GM23338 (cell line): ENCODE measurements around the gene COL4A3. TPM values are rescaled to one million over a fixed set of nuclear protein-coding genes. Genes with fewer than 3 reads are reported as not detected.

Experiments used
- ATAC-seq: fragments of 200-7000 bp; cut with Tn5 transposase; 3 replicates; pipeline ENCODE4 v1.9.1; 2020
- DNase-seq: peaks from one replicate; pipeline ENCODE4 v3.0.0-alpha.2; 2015; ENCODE audit warnings: low spot score
- H2AFZ ChIP-seq: fragments of 200-600 bp; sonication (generic); 2 replicates; pipeline ENCODE4 v1.8.0; 2016; ENCODE audit warnings: antibody characterized with exemption, mild to moderate bottlenecking, moderate library complexity
- H3F3A ChIP-seq: fragments of 200-600 bp; sonication (generic); replicated peaks from 2 replicates; pipeline ENCODE4 v1.8.0; 2017; ENCODE audit warnings: antibody characterized with exemption, mixed run types, low read depth
- H3K27ac ChIP-seq: fragments of 200-600 bp; sonication (generic); 2 replicates; pipeline ENCODE4 v1.6.1; 2016; ENCODE audit warnings: low read depth
- H3K27me3 ChIP-seq: fragments of 200-600 bp; sonication (generic); 2 replicates; pipeline ENCODE4 v1.8.0; 2016; ENCODE audit warnings: mild to moderate bottlenecking, mixed run types, moderate library complexity; ENCODE audit not compliant: insufficient read depth
- H3K36me3 ChIP-seq: fragments of 200-600 bp; sonication (generic); 2 replicates; pipeline ENCODE4 v1.8.0; 2016; ENCODE audit warnings: mild to moderate bottlenecking; ENCODE audit not compliant: insufficient read depth
- H3K4me1 ChIP-seq: fragments of 200-600 bp; sonication (generic); 2 replicates; pipeline ENCODE4 v1.8.0; 2016; ENCODE audit warnings: mild to moderate bottlenecking, moderate library complexity; ENCODE audit not compliant: insufficient read depth
- H3K4me2 ChIP-seq: fragments of 200-600 bp; sonication (generic); 2 replicates; pipeline ENCODE4 v1.7.1; 2017; ENCODE audit warnings: mixed run types
- H3K4me3 ChIP-seq: fragments of 200-600 bp; sonication (generic); 2 replicates; pipeline ENCODE4 v1.6.1; 2016; ENCODE audit warnings: mixed run types
- H3K79me2 ChIP-seq: fragments of 200-600 bp; sonication (generic); replicated peaks from 2 replicates; pipeline ENCODE4 v1.8.0; 2017; ENCODE audit warnings: mild to moderate bottlenecking; ENCODE audit not compliant: insufficient read depth
- H3K9me2 ChIP-seq: fragments of 200-600 bp; sonication (generic); 2 replicates; pipeline ENCODE4 v1.8.0; 2017; ENCODE audit not compliant: insufficient read depth
- H4K20me1 ChIP-seq: fragments of 200-600 bp; sonication (generic); replicated peaks from 2 replicates; pipeline ENCODE4 v1.8.0; 2017; ENCODE audit warnings: mild to moderate bottlenecking; ENCODE audit not compliant: insufficient read depth
- H3K27ac Mint-ChIP-seq: 2 replicates; pipeline ENCODE4 v1.8.0; 2020; ENCODE audit warnings: inconsistent platforms, mild to moderate bottlenecking, moderate library complexity, mixed read lengths
- H3K27me3 Mint-ChIP-seq: 3 replicates; pipeline ENCODE4 v1.8.0; 2022; ENCODE audit warnings: low read depth, mild to moderate bottlenecking, moderate library complexity, mixed read lengths, inconsistent platforms; ENCODE audit not compliant: insufficient read depth, poor library complexity
- H3K36me3 Mint-ChIP-seq: 3 replicates; pipeline ENCODE4 v1.8.0; 2021; ENCODE audit warnings: low read depth, mild to moderate bottlenecking, inconsistent platforms, moderate library complexity, mixed read lengths
- H3K4me1 Mint-ChIP-seq: 3 replicates; pipeline ENCODE4 v1.8.0; 2020; ENCODE audit warnings: mild to moderate bottlenecking, inconsistent platforms, mixed read lengths
- H3K4me3 Mint-ChIP-seq: 3 replicates; pipeline ENCODE4 v1.8.0; 2021; ENCODE audit warnings: moderate library complexity, mild to moderate bottlenecking, inconsistent platforms, mixed read lengths
- H3K9me3 Mint-ChIP-seq: 3 replicates; pipeline ENCODE4 v1.8.0; 2020; ENCODE audit warnings: moderate library complexity, mild to moderate bottlenecking, inconsistent platforms, mixed read lengths
- CREB1 ChIP-seq: fragments of 250-450 bp; sonication (Bioruptor Pico); IDR thresholded peaks from 2 replicates; pipeline ENCODE4 v1.5.0; 2020; ENCODE audit warnings: low read depth, mild to moderate bottlenecking, moderate library complexity
- CTCF ChIP-seq, 2 experiments: fragments of 200-600 bp in 1 of 2; sonication (generic) in 1 of 2; conservative IDR thresholded peaks; 2 replicates each; pipeline versions ENCODE4 v1.5.1 to v1.6.1; 2016 to 2017; ENCODE audit warnings: antibody characterized with exemption in 2 of 2, low read depth in 2 of 2, mild to moderate bottlenecking in 2 of 2, moderate library complexity in 1 of 2
- ETS1 ChIP-seq: IDR thresholded peaks from 2 replicates; pipeline ENCODE4 v1.6.1; 2016; ENCODE audit warnings: antibody characterized with exemption
- EZH2 ChIP-seq: fragments of 200-600 bp; sonication (generic); IDR thresholded peaks from one replicate; pipeline ENCODE4 v1.8.0; 2017; ENCODE audit warnings: antibody characterized with exemption, mild to moderate bottlenecking, low read depth; ENCODE audit not compliant: unreplicated experiment
- EZH2phosphoT487 ChIP-seq: fragments of 200-600 bp; sonication (generic); IDR thresholded peaks from one replicate; pipeline ENCODE4 v1.8.1; 2018; ENCODE audit warnings: antibody characterized with exemption; ENCODE audit not compliant: unreplicated experiment
- JUNB ChIP-seq: IDR thresholded peaks from one replicate; pipeline ENCODE4 v1.6.1; 2016; ENCODE audit warnings: antibody characterized with exemption; ENCODE audit not compliant: unreplicated experiment
- NANOG ChIP-seq: IDR thresholded peaks from 2 replicates; pipeline ENCODE4 v1.6.1; 2016; ENCODE audit warnings: antibody characterized with exemption, borderline replicate concordance
- POLR2AphosphoS5 ChIP-seq: IDR thresholded peaks from 2 replicates; pipeline ENCODE4 v1.6.1; 2016; ENCODE audit warnings: antibody characterized with exemption, low read depth
- REST ChIP-seq: IDR thresholded peaks from one replicate; pipeline ENCODE4 v1.6.1; 2018; ENCODE audit warnings: antibody characterized with exemption; ENCODE audit not compliant: unreplicated experiment
- STAT1 ChIP-seq: IDR thresholded peaks from one replicate; pipeline ENCODE4 v1.6.1; 2016; ENCODE audit warnings: antibody characterized with exemption; ENCODE audit not compliant: unreplicated experiment
- ZNF114 ChIP-seq: fragments of 250-450 bp; sonication (Bioruptor Pico); IDR thresholded peaks from 2 replicates; pipeline ENCODE4 v1.5.0; 2020; ENCODE audit warnings: mild to moderate bottlenecking, moderate library complexity
- ZNF331 ChIP-seq: fragments of 250-450 bp; sonication (Bioruptor Pico); IDR thresholded peaks from 2 replicates; pipeline ENCODE4 v1.5.0; 2020; ENCODE audit warnings: low read depth, mild to moderate bottlenecking, moderate library complexity
- ZNF462 ChIP-seq: fragments of 250-450 bp; sonication (Bioruptor Pico); IDR thresholded peaks from 2 replicates; pipeline ENCODE4 v1.5.0; 2020; ENCODE audit warnings: mild to moderate bottlenecking, moderate library complexity
- polyA plus RNA-seq: library from polyadenylated mRNA; unstranded; fragments of >200 nt; fragmentation: Nextera tagmentation; extraction: Ambion mirVana; gene quantifications from 2 replicates; pipeline ENCODE4 v1.2.1, GENCODE V29; 2016
- total RNA-seq: library from RNA; depleted of rRNA; stranded (reverse); fragments of >200 nt; shearing (Covaris generic); gene quantifications from 2 replicates; pipeline ENCODE4 v1.2.3, GENCODE V29; 2014

Gene COL4A3
- total and polyA plus RNA-seq, 2 experiments from 2014 or later = 1.1 to 3.5 TPM

- no peak overlapping the region for H3K4me2 ChIP-seq
- H3K4me1 ChIP-seq = no peaks in the 10 kb centered on the region
- peaks cover 3% of the 10 kb centered on the region; the same call in 2 of the 3 replicates for H3K36me3 Mint-ChIP-seq
- H3K79me2 ChIP-seq = no peaks in the 10 kb centered on the region
- no peaks in the 10 kb centered on the region for H4K20me1 ChIP-seq
- DNase-seq (no peak), ATAC-seq (no peak)
- H3K27ac Mint-ChIP-seq = no peak overlapping the region
- no peaks in the 10 kb centered on the region for H3F3A ChIP-seq
- H3K27me3 ChIP-seq = no peaks in the 10 kb centered on the region
- peaks cover 1% of the 10 kb centered on the region for H3K27me3 Mint-ChIP-seq
- TF ChIP-seq STAT1 (no peak), ZNF462 (CRISPR knock-in tag) (no peak), ETS1 (no peak), POLR2AphosphoS5 (no peak), NANOG (no peak), ZNF331 (CRISPR knock-in tag) (no peak), JUNB (no peak), EZH2 (no peak), CTCF (conservative IDR thresholded peaks at IDR 0.05; ENCODE audit: low read depth in 2 of 2) (no peak), EZH2phosphoT487 (no peak), CREB1 (no peak), REST (no peak), ZNF114 (CRISPR knock-in tag) (no peak)
- 0 out of 2 replicates have a peak, but pooled peaks cover 4% of the 10 kb centered on the region for H3K36me3 ChIP-seq
- no peak overlapping the region for H3K4me3 ChIP-seq
- H2AFZ ChIP-seq = no peak overlapping the region
- H3K27ac ChIP-seq = no peak overlapping the region
- no peaks in the 10 kb centered on the region for H3K4me1 Mint-ChIP-seq
- peaks cover 4% of the 10 kb centered on the region; the same call in 2 of the 3 replicates for H3K9me3 Mint-ChIP-seq
- no peaks in the 10 kb centered on the region for H3K9me2 ChIP-seq
- no peak overlapping the region for H3K4me3 Mint-ChIP-seq
Observed at GRCh38 chr2:227143895-227144294, 20.5 kb upstream of the COL4A3 start.
